SK-N-SH (cell line): ENCODE results near the gene DCDC2.

ENCODE experiments used
- EZH2phosphoT487 ChIP-seq: fragments of 200-600 bp; sonication (generic); IDR thresholded peaks from 2 replicates; pipeline ENCODE4 v1.6.1; 2017; ENCODE audit warnings: low read depth, mixed run types, mild to moderate bottlenecking, antibody characterized with exemption, moderate library complexity, borderline replicate concordance
- FOXJ3 ChIP-seq: sonication (generic); formaldehyde crosslinking; IDR thresholded peaks from 2 replicates; pipeline ENCODE4 v1.5.1; 2020; ENCODE audit warnings: mild to moderate bottlenecking, missing genetic modification reagents
- GATA2 ChIP-seq: sonication (generic); formaldehyde crosslinking; IDR thresholded peaks from 2 replicates; pipeline ENCODE4 v1.5.0; 2020; ENCODE audit warnings: mild to moderate bottlenecking, missing genetic modification reagents
- JUND ChIP-seq: IDR thresholded peaks from 2 replicates; pipeline ENCODE4 v1.4.0; 2012
- MXI1 ChIP-seq: IDR thresholded peaks from 2 replicates; pipeline ENCODE4 v1.6.1; 2012; ENCODE audit warnings: mild to moderate bottlenecking, low read depth, low read length, improper control_type of control experiment
- RAD21 ChIP-seq: IDR thresholded peaks from 2 replicates; pipeline ENCODE4 v1.6.1; 2012; ENCODE audit warnings: mild to moderate bottlenecking, low read length
- RFX5 ChIP-seq: IDR thresholded peaks from 2 replicates; pipeline ENCODE4 v1.6.1; 2012; ENCODE audit warnings: mild to moderate bottlenecking, improper control_type of control experiment, low read length
- SIN3A ChIP-seq: IDR thresholded peaks from 2 replicates; pipeline ENCODE4 v1.6.1; 2012; ENCODE audit warnings: low read depth, mild to moderate bottlenecking, low read length, moderate library complexity, borderline replicate concordance
- YY1 ChIP-seq: IDR thresholded peaks from 2 replicates; pipeline ENCODE4 v1.4.0; 2012; ENCODE audit warnings: low read depth, mild to moderate bottlenecking
- TF ChIP-seq, protein P1 (sequence below): fragments of 200-600 bp; sonication (generic); IDR thresholded peaks from 2 replicates; pipeline ENCODE4 v1.6.1; 2017; ENCODE audit warnings: antibody characterized with exemption, mild to moderate bottlenecking, moderate library complexity
- TF ChIP-seq, protein P2 (sequence below): IDR thresholded peaks from 2 replicates; pipeline ENCODE4 v1.4.0; 2012; ENCODE audit warnings: low read depth
- TF ChIP-seq, protein P3 (sequence below): IDR thresholded peaks from 2 replicates; pipeline ENCODE4 v1.6.1; 2012; ENCODE audit warnings: mild to moderate bottlenecking, low read depth, low read length, moderate library complexity

DNA sequence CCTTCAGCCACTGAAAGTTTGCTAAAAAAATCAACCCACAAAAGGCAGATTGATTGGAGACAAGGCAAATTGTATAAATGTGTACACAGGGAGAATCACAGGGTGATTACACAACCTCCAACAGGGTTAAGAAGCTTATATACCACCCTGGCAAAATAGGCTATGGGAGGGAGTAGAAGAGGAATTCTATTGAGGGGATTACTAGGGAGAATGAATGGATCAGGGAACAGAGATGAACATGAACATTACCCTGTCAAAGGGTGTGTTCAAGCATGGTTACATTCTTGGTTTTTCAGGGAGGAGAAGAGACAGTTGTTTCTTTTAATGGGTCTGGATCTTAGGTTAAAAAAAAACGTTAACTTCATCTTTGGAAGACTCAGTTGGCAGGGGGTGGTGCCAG, 39.8 kb upstream of the DCDC2 start:
- TF ChIP-seq FOXJ3 (CRISPR knock-in tag) (no peak), GATA2 (no peak), RFX5 (no peak), JUND (no peak), SIN3A (no peak), RAD21 (no peak), YY1 (no peak), EZH2phosphoT487 (no peak), MXI1 (no peak)
- TF ChIP-seq, protein P1, sequence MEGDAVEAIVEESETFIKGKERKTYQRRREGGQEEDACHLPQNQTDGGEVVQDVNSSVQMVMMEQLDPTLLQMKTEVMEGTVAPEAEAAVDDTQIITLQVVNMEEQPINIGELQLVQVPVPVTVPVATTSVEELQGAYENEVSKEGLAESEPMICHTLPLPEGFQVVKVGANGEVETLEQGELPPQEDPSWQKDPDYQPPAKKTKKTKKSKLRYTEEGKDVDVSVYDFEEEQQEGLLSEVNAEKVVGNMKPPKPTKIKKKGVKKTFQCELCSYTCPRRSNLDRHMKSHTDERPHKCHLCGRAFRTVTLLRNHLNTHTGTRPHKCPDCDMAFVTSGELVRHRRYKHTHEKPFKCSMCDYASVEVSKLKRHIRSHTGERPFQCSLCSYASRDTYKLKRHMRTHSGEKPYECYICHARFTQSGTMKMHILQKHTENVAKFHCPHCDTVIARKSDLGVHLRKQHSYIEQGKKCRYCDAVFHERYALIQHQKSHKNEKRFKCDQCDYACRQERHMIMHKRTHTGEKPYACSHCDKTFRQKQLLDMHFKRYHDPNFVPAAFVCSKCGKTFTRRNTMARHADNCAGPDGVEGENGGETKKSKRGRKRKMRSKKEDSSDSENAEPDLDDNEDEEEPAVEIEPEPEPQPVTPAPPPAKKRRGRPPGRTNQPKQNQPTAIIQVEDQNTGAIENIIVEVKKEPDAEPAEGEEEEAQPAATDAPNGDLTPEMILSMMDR = no peak
- TF ChIP-seq, protein P2, sequence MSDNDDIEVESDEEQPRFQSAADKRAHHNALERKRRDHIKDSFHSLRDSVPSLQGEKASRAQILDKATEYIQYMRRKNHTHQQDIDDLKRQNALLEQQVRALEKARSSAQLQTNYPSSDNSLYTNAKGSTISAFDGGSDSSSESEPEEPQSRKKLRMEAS = no peak
- TF ChIP-seq, protein P3, sequence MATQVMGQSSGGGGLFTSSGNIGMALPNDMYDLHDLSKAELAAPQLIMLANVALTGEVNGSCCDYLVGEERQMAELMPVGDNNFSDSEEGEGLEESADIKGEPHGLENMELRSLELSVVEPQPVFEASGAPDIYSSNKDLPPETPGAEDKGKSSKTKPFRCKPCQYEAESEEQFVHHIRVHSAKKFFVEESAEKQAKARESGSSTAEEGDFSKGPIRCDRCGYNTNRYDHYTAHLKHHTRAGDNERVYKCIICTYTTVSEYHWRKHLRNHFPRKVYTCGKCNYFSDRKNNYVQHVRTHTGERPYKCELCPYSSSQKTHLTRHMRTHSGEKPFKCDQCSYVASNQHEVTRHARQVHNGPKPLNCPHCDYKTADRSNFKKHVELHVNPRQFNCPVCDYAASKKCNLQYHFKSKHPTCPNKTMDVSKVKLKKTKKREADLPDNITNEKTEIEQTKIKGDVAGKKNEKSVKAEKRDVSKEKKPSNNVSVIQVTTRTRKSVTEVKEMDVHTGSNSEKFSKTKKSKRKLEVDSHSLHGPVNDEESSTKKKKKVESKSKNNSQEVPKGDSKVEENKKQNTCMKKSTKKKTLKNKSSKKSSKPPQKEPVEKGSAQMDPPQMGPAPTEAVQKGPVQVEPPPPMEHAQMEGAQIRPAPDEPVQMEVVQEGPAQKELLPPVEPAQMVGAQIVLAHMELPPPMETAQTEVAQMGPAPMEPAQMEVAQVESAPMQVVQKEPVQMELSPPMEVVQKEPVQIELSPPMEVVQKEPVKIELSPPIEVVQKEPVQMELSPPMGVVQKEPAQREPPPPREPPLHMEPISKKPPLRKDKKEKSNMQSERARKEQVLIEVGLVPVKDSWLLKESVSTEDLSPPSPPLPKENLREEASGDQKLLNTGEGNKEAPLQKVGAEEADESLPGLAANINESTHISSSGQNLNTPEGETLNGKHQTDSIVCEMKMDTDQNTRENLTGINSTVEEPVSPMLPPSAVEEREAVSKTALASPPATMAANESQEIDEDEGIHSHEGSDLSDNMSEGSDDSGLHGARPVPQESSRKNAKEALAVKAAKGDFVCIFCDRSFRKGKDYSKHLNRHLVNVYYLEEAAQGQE = no peak
